GM18868 (cell line): Measurements from ENCODE around the gene SAP130.
"Not testable (repeated sequence)": the region's sequence is repeated elsewhere in the genome, so short reads cannot be mapped to it uniquely, and the experiment has no call there.

ENCODE experiments used
- ATAC-seq: cut with Tn5 transposase; IDR thresholded peaks from one replicate; pipeline ENCODE4 v1.9.1; 2021; ENCODE audit warnings: mild to moderate bottlenecking, moderate library complexity; ENCODE audit not compliant: unreplicated experiment

The SAP130 gene

GRCh38 chr2:127953849-127954248 is 74.0 kb downstream of the SAP130 start:
- no peak for ATAC-seq

- no peak for ATAC-seq
These were observed 74.6 kb downstream of the SAP130 start for GRCh38 chr2:127953128-127953718.

GRCh38 chr2:127951026-127951425 is 76.8 kb downstream of the SAP130 start:
- no peak for ATAC-seq

GRCh38 chr2:127950264-127950663 is 77.6 kb downstream of the SAP130 start:
- ATAC-seq, result peak; percentile 48

- no peak for ATAC-seq
These were observed 82.6 kb downstream of the SAP130 start for GRCh38 chr2:127945281-127945680.

- no peak for ATAC-seq
These were observed 84.7 kb downstream of the SAP130 start for GRCh38 chr2:127943186-127943585.

- ATAC-seq, result no peak
These were observed 85.9 kb downstream of the SAP130 start for GRCh38 chr2:127942002-127942401.

- ATAC-seq, result no peak
These were observed 86.4 kb downstream of the SAP130 start for GRCh38 chr2:127941461-127941860.

GRCh38 chr2:127940641-127941040 is 87.2 kb downstream of the SAP130 start:
- no peak for ATAC-seq

GRCh38 chr2:127935337-127935736 is 92.5 kb downstream of the SAP130 start:
- ATAC-seq, result no peak

- no peak for ATAC-seq
These were observed 95.5 kb downstream of the SAP130 start for GRCh38 chr2:127932199-127932876.

GRCh38 chr2:127929449-127929848 is 98.4 kb downstream of the SAP130 start:
- ATAC-seq, result no peak

GRCh38 chr2:127927384-127927783 is 100.5 kb downstream of the SAP130 start:
- no peak for ATAC-seq

- ATAC-seq, result no peak
These were observed 109.9 kb downstream of the SAP130 start for GRCh38 chr2:127917916-127918315.

- no peak for ATAC-seq
These were observed 113.9 kb downstream of the SAP130 start for GRCh38 chr2:127913808-127914457.

- no peak for ATAC-seq
These were observed 116.1 kb downstream of the SAP130 start for GRCh38 chr2:127911737-127912136.

GRCh38 chr2:127910415-127910814 is 117.4 kb downstream of the SAP130 start:
- ATAC-seq, result no peak

- ATAC-seq, result no peak
These were observed 118.8 kb downstream of the SAP130 start for GRCh38 chr2:127909019-127909418.

- not testable (repeated sequence) for ATAC-seq
These were observed 120.0 kb downstream of the SAP130 start for GRCh38 chr2:127907733-127908400.

GRCh38 chr2:127906206-127906926 is 121.5 kb downstream of the SAP130 start:
- ATAC-seq, result no peak
